Activated naive CD8-positive, alpha-beta T cell treated with anti-CD3 and anti-CD28 coated beads, Interleukin-2, amount 10 ng/mL, durations not matched to agents 7 days and 5 days (primary cell): ENCODE results near the gene HMBS. TPM values are rescaled to one million over a fixed set of nuclear protein-coding genes. Genes with fewer than 3 reads are reported as not detected.
"Not testable (repeated sequence)": the region's sequence is repeated elsewhere in the genome, so short reads cannot be mapped to it uniquely, and the experiment has no call there.

Source experiments
- ATAC-seq: fragments of 150-1000 bp; cut with Tn5 transposase; one replicate; pipeline ENCODE4 v1.10.0; 2021; ENCODE audit warnings: low read depth, moderate library complexity
- POLR2A ChIA-PET: fragments of 350-600 bp; sonication (Branson Sonifier 250); formaldehyde crosslinking; loops from one replicate; lab custom pipeline; 2021; ENCODE audit warnings: antibody characterized with exemption; lab: Charles Lee
- DNase-seq: peaks from one replicate; pipeline ENCODE4 v3.0.0; 2021
- H3K27ac Mint-ChIP-seq: one replicate; pipeline ENCODE4 v1.8.0; 2022; ENCODE audit warnings: mild to moderate bottlenecking, mixed read lengths
- H3K27me3 Mint-ChIP-seq: one replicate; pipeline ENCODE4 v1.8.0; 2022; ENCODE audit warnings: mild to moderate bottlenecking, moderate library complexity, mixed read lengths
- H3K36me3 Mint-ChIP-seq: one replicate; pipeline ENCODE4 v1.8.0; 2021; ENCODE audit warnings: mild to moderate bottlenecking, mixed read lengths
- H3K4me1 Mint-ChIP-seq: one replicate; pipeline ENCODE4 v1.8.0; 2021; ENCODE audit warnings: mixed read lengths
- H3K4me3 Mint-ChIP-seq: one replicate; pipeline ENCODE4 v1.8.0; 2022; ENCODE audit warnings: mild to moderate bottlenecking, moderate library complexity, mixed read lengths
- H3K9me3 Mint-ChIP-seq: one replicate; pipeline ENCODE4 v1.8.0; 2021; ENCODE audit warnings: mixed read lengths
- total RNA-seq, 2 experiments: library from RNA; stranded (reverse); gene quantifications; one replicate each; pipeline ENCODE4 v1.2.3, GENCODE V29; 2021

The HMBS gene
- total RNA-seq, 2 experiments from 2014 or later, result 18.0 to 18.8 TPM

DNA sequence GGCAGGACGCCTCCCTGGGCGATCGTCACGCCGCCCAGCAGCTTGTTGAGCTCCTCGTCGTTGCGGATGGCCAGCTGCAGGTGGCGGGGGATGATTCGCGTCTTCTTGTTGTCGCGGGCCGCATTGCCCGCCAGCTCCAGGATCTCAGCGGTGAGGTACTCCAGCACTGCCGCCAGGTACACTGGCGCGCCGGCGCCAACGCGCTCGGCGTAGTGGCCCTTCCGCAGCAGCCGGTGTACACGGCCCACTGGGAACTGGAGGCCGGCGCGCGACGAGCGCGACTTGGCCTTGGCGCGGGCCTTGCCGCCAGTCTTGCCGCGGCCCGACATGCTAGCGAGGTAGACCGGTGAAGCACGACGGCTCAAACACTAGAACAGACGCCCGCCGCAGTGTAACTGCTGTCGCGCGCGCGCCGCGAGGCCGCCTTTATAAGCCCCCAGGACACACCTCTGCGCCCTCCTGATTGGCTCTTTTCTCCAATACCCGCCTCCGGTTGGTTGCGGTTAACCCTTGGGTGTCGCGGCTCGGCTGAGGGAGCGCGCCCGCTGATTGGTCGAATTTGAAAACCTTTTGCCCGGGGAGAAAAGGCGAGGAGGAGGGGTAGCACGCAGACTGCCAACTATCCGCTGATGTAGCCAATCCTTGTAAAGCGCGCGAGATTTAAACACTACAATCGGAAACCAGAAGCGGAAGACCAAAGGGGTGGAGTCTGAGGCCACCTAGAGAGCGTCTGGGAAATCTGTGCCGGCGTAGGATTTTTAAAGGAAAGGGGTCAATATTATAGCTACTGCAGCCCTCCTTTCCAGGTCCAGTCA is 10.6 kb downstream of the HMBS start:
- Mint-ChIP-seq H3K27me3 (no peaks in the 10 kb centered on the region), H3K27ac (peak overlapping the region; percentile 92), H3K9me3 (no peaks in the 10 kb centered on the region), H3K4me3 (peak overlapping the region; percentile 91), H3K4me1 (peaks cover 46% of the 10 kb centered on the region), H3K36me3 (peaks cover 38% of the 10 kb centered on the region)
- POLR2A ChIA-PET, result interaction anchor here (0.5 to 5.9 kb wide), 35 partner anchors 10 to 868 kb away, joined by 3 to 108 read pairs (median 5); partner anchors contain the start of genes C2CD2L, CBL, DDX6 and HINFP
- DNase-seq (peak; percentile 99), ATAC-seq (peak; percentile 80)

DNA sequence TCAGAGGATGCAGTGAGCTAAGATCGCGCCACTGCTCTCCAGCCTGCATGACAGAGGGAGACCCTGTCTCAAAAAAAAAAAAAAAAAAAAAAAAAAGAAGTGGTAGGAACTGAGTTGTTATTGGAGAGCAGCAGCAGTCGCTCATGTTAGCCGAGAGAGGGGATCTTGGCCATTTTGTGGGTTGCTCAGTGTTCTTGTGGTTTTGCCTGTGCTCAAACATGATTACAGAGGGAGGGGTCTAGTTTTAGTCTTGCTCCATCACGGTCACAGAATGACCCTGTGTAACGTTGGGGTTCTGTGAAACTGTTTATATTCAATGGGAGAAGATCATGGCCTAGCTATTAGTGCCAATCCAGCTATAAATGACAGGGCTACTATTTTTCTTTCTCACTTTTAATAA is 15.0 kb downstream of the HMBS start:
- Mint-ChIP-seq H3K27me3 (no peaks in the 10 kb centered on the region), H3K27ac (peak overlapping the region; percentile 40), H3K4me3 (peak overlapping the region; percentile 95), H3K4me1 (peaks cover 32% of the 10 kb centered on the region), H3K36me3 (peaks cover 22% of the 10 kb centered on the region), H3K9me3 (no peaks in the 10 kb centered on the region)
- DNase-seq, result no peak
- ATAC-seq, result no peak
- POLR2A ChIA-PET, result interaction anchor here (0.7 to 1.2 kb wide), 5 partner anchors 9 to 179 kb away, joined by 3 to 6 read pairs (median 4); partner anchors contain the start of gene VPS11

DNA sequence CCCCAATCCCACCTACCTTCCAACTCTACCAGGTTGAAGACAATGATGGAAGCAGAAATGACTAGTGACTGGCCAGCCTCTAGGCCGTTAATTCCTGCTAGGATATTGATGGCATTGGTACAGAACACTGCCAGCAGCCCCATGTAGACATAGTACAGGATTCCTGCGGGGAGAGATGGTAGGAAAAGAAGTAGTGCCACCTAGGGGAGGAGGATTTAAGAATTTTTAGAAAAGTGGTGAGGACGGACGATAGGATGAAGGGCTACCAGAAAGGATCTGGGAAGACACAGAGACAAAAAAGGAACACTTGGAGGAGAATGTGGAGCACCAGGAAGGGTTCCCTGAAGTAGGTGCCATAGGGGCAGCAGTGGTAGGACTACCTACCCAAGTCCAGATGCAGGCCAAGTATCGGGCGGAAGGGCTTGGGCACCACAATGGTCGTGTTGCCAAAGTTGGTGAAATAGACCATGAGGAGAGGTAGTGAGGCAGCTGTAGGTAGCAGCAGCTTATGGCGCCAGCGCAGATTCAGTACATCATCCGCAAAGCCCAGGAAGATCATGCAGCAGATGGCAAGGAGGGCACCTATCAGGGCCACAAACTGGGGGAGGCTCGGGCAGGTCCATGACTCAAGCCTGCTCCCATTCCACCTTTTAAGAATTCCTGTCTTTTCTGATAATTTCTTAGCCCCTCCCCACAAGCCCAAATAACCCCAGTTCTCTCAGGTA is 15.7 kb downstream of the HMBS start:
- Mint-ChIP-seq H3K27me3 (no peaks in the 10 kb centered on the region), H3K27ac (peak overlapping the region; percentile 99), H3K4me1 (peaks cover 32% of the 10 kb centered on the region), H3K36me3 (peaks cover 20% of the 10 kb centered on the region), H3K9me3 (no peaks in the 10 kb centered on the region), H3K4me3 (peak overlapping the region; percentile 95)
- ATAC-seq (no peak), DNase-seq (no peak)
- POLR2A ChIA-PET, result interaction anchor here (1.0 to 1.2 kb wide), 3 partner anchors 9 to 70 kb away, joined by 3 to 4 read pairs (median 3); no protein-coding TSS in a partner anchor

DNA sequence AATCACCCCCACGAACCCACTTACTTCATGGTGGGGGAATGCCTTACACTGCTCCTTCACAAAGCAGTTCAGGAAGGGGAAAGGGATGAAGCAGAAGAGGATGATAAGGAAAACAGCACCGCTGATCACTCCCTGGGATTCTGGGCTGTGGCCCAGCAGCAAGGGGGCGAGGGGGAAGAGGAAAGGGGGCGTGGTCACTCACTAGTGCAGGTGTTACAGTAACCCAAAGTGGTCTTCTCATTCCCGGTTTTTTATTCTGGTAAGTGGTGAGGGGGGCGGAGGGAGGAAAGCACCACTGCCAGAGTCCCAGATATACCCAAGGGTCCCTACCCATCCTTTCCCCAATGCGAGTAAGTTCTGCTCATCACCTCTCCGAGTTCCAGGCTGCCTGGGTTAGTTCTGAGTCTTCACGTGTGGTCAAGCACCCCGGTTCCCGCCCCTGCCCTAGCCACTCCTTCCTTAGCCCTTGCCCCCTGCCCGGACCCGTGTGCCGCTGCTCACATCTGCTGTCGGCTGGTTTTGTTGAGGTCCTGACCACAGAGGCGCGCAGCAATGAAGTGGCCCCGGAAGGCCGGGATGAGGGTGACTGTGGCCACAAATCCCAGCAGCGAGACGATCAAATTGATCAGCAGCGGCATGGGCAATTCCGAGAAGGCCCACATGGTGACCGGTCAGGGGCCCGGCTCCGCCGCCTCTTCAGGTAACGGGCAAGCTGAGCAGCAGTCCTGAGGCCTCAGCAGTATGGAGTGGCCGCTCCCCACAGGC is 16.5 kb downstream of the HMBS start:
- POLR2A ChIA-PET, result interaction anchor here (0.8 to 2.5 kb wide), 17 partner anchors 9 to 310 kb away, joined by 3 to 27 read pairs (median 5); partner anchors contain the start of genes CBL, DDX6, HINFP and HMBS
- peak; percentile 12 for ATAC-seq
- DNase-seq, result no peak
- no peaks in the 10 kb centered on the region for H3K27me3 Mint-ChIP-seq
- H3K4me3 Mint-ChIP-seq, result peak overlapping the region; percentile 95
- peak overlapping the region; percentile 99 for H3K27ac Mint-ChIP-seq
- H3K9me3 Mint-ChIP-seq, result no peaks in the 10 kb centered on the region
- H3K36me3 Mint-ChIP-seq, result peaks cover 20% of the 10 kb centered on the region
- H3K4me1 Mint-ChIP-seq, result peaks cover 29% of the 10 kb centered on the region

DNA sequence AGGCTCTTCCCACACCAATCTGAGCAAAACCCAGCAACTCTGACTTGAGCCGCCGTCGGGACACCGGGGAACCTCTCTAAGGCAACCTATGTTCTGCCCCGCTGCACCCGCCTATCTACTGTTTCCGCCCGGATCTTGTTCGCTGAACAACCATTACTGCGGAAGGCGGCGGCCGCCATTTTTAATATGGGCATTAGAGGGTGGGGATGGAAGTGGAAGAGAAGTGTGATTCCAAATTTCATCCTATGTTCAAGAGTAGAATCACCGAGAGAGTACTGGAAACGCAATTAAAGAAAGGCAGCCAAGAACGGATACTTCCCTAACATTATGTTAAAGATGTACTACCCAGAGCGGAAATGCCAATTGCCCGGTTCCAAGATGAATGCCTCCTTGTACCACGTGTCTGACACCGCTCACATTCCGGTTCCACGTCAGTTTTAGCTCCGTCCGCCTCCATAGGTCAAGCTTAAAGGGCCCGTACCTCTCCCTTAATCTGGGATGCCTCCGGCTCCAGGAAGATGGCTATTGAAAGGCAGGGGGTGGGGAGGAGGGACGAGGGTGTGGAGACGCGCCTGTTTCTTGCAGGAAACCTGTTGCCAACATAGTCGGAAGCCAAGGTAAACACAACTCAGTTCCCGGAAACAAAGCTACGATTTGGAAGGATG is 17.2 kb downstream of the HMBS start, which contains the start of gene DPAGT1:
Gene DPAGT1, minus strand, starts transcription at position 95 of the 665 bp plus-strand sequence. CDS start 198 bp downstream, outside the sequence.
- peak within 1 kb of the TSS; percentile 99 for H3K27ac Mint-ChIP-seq
- H3K36me3 Mint-ChIP-seq, result peaks cover 14% of the 10 kb centered on the region
- ATAC-seq (peak; percentile 82), DNase-seq (peak; percentile 81)
- POLR2A ChIA-PET, result interaction anchor here (0.6 to 2.5 kb wide), 23 partner anchors 10 to 800 kb away, joined by 3 to 27 read pairs (median 5); partner anchors contain the start of genes CBL, CENATAC, DDX6 and HINFP
- peak within 1 kb of the TSS; percentile 95 for H3K4me3 Mint-ChIP-seq
- H3K9me3 Mint-ChIP-seq, result no peaks in the 10 kb centered on the region
- H3K27me3 Mint-ChIP-seq, result no peaks in the 10 kb centered on the region
- H3K4me1 Mint-ChIP-seq, result peaks cover 30% of the 10 kb centered on the region

DNA sequence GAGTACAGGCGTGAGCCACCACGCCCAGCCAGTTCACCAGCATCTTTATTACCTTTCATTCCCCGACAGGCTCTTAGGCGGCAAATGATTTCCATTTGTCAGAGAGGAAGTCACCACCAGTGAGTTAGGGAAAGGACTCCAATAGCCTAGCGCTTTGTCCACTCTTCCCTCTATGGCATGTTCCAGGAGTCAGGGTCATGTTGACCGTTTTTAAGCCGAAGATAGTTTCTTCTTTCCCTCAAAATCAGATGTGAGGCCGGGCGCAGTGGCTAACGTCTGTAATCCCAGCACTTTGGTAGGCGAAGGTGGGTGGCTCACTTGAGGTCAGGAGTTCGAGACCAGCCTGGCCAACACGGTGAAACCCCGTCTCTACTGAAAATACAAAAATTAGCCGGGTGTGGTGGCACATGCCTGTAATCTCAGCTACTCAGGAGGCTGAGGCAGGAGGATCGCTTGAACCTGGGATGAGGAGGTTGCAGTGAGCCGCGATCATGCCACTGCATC is 18.5 kb downstream of the HMBS start:
- Mint-ChIP-seq H3K4me3 (peak overlapping the region; percentile 95), H3K4me1 (peaks cover 26% of the 10 kb centered on the region), H3K27ac (peak overlapping the region; percentile 99)
- POLR2A ChIA-PET, result interaction anchor here (1.6 to 2.5 kb wide), 6 partner anchors 9 to 66 kb away, joined by 5 to 27 read pairs (median 18); partner anchors contain the start of genes HINFP, HMBS, HYOU1 and NLRX1
- not testable (repeated sequence) for H3K36me3 Mint-ChIP-seq, H3K27me3 Mint-ChIP-seq, DNase-seq, ATAC-seq, H3K9me3 Mint-ChIP-seq

DNA sequence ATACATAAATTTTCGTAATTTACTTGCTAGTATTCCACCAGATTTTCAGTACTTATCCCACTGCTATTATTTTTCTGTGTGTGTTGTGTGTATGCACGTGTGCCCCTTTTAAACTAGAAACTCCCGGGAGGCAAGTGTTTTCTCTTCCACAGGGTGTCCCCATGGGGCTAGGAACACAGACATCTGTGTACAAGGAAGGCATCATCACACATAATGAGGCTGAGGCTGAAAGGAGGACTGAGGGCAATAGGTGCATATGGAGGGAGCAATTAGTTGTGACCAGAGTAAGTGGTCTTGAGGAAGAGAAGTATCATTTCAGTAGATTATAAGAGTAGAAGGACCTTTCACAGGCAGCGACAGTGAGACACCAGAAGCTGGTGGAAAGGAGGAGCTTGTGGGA is 19.1 kb downstream of the HMBS start:
- peak overlapping the region; percentile 73 for H3K27ac Mint-ChIP-seq
- no peaks in the 10 kb centered on the region for H3K27me3 Mint-ChIP-seq
- peaks cover 4% of the 10 kb centered on the region for H3K36me3 Mint-ChIP-seq
- POLR2A ChIA-PET, result no interaction called here
- peak overlapping the region; percentile 57 for H3K4me3 Mint-ChIP-seq
- no peaks in the 10 kb centered on the region for H3K9me3 Mint-ChIP-seq
- peaks cover 29% of the 10 kb centered on the region for H3K4me1 Mint-ChIP-seq
- DNase-seq (no peak), ATAC-seq (no peak)

DNA sequence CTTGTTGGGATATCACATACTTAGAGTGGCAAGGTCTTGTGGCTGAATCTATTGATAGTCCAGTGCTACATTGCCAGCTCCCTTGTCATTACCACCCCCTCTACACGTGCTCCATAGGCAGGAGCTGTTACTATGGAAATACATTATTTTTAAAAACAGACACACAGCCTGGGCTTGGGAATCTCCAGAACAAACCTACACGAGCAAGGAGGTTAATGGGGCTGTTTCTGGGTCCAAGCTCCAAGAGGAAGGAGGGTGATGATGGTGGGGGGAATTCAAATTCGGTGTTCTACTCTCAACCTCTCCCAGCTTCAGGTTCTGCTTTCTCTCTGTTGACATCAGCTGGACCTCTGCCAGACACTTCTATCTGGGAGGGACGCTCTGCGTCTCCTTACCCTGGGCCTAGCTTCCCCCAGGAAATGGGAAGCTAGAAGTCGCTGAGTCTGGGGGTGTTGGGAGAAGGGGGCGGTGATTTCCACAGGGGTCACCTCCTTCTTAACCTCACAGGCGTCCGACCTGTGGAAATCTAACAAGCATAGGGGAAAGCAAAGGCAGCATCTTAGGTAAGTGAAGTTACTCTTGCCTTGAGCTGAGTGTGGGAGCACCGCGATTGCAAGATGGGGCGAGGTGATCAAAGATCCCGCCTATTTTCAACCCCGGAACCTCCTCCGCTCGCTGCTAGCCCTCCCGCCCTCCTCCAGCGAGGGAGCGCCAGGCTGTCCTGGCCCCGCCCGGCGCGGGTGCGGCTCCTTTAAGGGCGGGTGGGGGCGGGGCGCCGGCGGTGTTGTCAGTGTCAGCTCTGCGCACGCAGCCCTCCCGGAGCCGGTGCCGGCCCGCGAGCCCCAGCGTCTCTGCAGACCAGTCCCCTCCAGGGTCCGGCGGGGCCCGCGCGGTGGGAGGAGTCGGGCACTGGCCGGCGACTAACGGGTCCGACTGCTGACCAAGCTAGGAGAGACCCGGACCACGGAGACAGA is 22.2 kb downstream of the HMBS start, which contains the start of gene C2CD2L:
Gene C2CD2L, plus strand, starts transcription at position 781 of the 974 bp plus-strand sequence. CDS start 398 bp downstream, outside the sequence.
- peak; percentile 89 for DNase-seq
- Mint-ChIP-seq H3K4me3 (peak within 1 kb of the TSS; percentile 83), H3K9me3 (no peaks in the 10 kb centered on the region), H3K4me1 (peaks cover 27% of the 10 kb centered on the region), H3K36me3 (peaks cover 16% of the 10 kb centered on the region), H3K27me3 (no peaks in the 10 kb centered on the region), H3K27ac (peak within 1 kb of the TSS; percentile 91)
- ATAC-seq, result peak; percentile 84
- POLR2A ChIA-PET, result interaction anchor here (0.6 to 6.1 kb wide), 17 partner anchors 9 to 314 kb away, joined by 3 to 108 read pairs (median 5); partner anchors contain the start of genes CENATAC, HINFP, HYOU1 and NLRX1

DNA sequence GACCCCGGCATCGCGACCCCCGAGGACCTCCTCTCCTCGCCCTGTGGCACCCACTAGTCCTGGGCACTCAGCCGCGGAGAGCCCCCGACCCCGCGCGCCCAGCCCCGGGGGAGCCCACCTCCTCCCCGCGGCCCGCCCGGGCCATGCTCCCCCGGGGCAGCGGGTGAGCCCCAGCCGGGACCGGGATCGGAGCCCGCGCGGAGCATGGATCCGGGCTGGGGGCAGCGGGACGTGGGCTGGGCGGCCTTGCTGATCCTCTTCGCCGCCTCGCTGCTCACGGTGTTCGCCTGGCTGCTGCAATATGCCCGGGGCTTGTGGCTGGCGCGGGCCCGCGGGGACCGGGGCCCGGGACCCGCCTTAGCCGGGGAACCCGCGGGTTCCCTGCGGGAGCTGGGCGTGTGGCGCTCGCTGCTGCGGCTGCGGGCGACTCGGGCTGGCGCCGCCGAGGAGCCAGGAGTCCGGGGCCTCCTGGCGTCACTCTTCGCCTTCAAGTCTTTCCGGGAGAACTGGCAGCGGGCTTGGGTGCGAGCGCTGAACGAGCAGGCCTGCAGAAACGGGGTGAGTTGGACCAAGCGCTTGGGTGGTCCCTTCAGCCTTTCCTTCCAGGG is 23.0 kb downstream of the HMBS start:
- Mint-ChIP-seq H3K4me1 (peaks cover 27% of the 10 kb centered on the region), H3K27ac (peak overlapping the region; percentile 81)

DNA sequence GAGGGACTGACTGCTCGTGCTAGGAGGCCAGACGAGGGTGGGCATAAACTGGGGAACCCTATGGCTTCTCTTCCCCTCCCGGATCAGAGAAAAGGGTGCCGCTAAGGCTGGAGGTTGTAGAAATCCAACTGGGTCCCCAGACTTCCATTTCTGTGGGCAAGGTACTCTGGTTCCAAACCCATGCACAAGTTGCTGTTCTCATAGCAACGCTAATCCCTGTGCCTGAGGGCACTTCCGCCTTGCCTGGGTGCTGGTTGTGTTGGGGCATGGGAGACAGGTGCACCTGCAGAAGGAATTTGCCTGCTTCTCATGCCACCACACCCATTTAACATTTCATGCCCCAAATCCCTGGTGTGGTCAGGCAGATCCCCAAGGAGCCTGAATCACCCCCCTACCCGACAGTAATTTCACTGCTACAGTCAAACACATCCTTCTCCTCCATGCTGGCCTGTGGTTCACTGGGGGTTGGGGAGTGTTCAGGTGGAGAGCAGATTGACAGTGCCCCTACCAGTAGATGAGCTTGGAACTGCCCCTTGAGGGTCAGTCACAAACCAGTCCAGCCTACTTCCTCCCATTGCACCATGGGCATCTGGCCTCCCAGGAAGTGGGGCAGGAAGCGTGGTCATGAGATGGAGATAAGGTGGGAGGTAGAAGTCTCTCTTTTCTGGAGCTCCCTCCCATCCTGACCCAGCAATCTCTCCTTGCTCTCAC is 23.6 kb downstream of the HMBS start:
- peak overlapping the region; percentile 83 for H3K4me3 Mint-ChIP-seq
- POLR2A ChIA-PET, result interaction anchor here (0.7 to 6.1 kb wide), 13 partner anchors 7 to 90 kb away, joined by 3 to 108 read pairs (median 5); partner anchors contain the start of genes HINFP, RPS25, TRAPPC4 and VPS11
- ATAC-seq, result peak; percentile 34

More for the DNA sequence above, 23.0 kb downstream of the HMBS start:
- DNase-seq (no peak), ATAC-seq (peak; percentile 7)
- POLR2A ChIA-PET, result interaction anchor here (0.6 to 6.1 kb wide), 13 partner anchors 8 to 315 kb away, joined by 3 to 108 read pairs (median 6); partner anchors contain the start of genes HINFP, HYOU1, NLRX1 and VPS11
- H3K9me3 Mint-ChIP-seq, result no peaks in the 10 kb centered on the region
- H3K36me3 Mint-ChIP-seq, result peaks cover 18% of the 10 kb centered on the region
- H3K27me3 Mint-ChIP-seq, result no peaks in the 10 kb centered on the region
- H3K4me3 Mint-ChIP-seq, result peak overlapping the region; percentile 83

More for the DNA sequence above, 23.6 kb downstream of the HMBS start:
- H3K27me3 Mint-ChIP-seq, result no peaks in the 10 kb centered on the region
- H3K9me3 Mint-ChIP-seq, result no peaks in the 10 kb centered on the region
- DNase-seq, result peak; percentile 56
- peaks cover 27% of the 10 kb centered on the region for H3K4me1 Mint-ChIP-seq
- H3K36me3 Mint-ChIP-seq, result peaks cover 22% of the 10 kb centered on the region
- H3K27ac Mint-ChIP-seq, result peak overlapping the region; percentile 81
